GM19238 (cell line): ENCODE measurements around the gene CHFR.
"Not testable (repeated sequence)": the region's sequence is repeated elsewhere in the genome, so short reads cannot be mapped to it uniquely, and the experiment has no call there.

ENCODE experiments used
- DNase-seq: peaks from one replicate; pipeline ENCODE4 v3.0.0; 2011; ENCODE audit warnings: low spot score; ENCODE audit not compliant: insufficient read length

Gene CHFR

DNA sequence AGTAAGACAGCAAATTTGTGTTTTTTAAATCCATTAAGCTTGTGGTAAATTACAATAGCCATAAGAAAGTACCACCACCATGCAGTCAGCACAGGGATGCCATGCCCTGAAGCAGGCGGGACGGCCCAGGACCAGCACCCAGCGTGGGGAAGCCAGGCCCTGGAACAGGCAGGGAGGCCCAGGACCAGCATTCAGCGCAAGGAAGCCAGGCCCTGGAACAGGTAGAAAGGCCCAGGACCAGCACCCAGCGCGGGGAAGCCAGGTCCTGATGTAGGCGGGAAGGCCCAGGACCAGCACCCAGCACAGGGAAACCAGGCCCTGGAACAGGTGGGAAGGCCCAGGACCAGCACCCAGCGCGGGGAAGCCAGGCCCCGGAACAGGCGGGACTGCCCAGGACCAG, 13.2 kb downstream of the CHFR start:
- DNase-seq, result no peak

DNA sequence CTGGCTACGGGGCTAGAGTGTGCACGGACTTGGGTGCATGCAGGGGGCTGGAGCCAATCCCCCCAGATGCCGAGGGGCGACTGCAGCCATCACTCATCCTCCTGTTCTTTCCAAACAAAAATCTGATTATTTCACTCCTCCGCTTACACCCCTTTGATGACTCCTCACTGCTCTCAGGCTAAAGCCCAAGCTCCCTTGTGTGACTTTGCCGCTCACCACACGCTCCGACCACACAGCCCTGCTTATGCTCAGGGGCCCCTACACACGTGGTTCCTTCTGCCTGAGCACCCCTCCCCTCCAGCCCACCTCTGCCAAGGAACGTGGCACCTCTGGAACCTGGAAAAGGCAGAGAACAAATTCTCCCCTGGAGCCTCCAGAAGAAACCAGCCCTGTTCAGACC, 13.7 kb downstream of the CHFR start:
- no peak for DNase-seq

DNA sequence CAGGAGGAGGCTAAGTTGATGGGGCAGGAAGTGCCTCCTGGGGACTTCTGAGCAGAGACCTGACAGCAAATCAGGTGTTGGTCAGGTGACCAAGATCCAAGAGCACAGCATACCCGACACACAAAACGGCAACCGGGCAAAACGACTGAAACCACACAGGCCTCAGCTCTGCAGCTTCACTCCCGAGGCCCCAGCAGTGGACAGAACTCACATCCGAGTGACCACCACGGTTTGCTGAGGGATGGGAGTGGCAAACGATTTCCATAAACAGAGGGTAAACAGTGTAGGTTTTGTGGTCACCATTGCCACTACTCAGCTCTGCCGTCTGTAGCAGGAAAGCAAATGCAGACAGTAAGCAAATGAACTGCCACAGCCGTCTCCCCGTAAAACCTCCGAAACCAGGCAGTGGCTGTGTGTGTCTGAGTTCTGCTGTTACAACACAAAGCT, 14.4 kb downstream of the CHFR start:
- no peak for DNase-seq

DNA sequence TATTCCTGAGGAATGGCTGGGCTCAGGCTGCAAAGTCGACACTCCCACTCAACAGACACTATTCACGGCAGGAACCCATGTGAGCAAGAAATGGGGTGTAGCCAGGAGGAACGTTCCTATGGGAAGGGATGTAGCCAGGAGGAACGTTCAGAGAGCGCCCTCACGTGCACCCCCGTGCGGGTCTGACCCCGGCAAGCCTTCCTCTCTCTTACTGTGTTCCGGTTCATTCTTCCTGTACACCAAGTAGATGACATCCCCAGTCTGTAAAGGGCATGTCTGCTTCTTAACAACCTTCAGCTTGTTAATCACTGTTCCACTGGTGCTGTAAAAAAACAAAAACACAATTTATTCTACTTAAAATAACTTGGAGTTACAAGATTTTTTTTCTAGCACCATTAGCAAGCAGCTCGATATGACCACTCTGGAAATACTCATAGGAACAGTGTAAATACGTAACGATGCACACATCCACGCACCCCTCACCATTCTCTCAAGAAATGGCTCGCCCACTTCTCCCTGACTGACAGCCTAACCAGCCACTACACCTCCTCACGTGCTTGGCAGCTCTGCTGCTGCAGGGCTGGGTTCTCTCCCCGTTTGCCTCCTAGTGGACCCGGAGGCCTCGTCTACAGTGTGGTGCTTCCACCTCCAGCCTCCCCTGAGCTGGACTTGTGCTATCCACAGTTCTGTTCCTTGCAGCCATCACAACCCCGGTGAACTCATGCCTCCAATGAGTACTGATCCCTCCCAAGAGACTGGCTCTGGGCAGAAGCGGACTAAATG, 15.1 kb downstream of the CHFR start:
- no peak for DNase-seq

DNA sequence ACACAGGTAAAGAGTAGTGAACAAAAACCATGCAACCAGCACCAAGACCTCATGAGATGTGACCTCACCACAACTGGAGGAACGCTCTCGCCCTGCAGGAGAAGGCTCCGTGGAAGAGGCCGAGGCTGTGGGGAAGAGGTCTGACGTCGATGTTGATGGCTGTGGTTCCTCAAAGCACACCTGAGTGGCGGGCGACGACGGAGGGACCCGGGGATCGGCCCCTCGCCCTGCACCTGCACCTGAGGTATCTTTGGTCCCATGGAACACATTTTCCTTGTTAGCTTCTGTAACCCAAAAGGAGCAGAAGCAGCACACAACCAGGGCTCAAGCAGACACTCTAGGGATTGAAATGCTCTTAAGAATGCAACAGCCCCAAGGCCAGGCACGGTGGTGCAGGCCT, 17.9 kb downstream of the CHFR start:
- no peak for DNase-seq

DNA sequence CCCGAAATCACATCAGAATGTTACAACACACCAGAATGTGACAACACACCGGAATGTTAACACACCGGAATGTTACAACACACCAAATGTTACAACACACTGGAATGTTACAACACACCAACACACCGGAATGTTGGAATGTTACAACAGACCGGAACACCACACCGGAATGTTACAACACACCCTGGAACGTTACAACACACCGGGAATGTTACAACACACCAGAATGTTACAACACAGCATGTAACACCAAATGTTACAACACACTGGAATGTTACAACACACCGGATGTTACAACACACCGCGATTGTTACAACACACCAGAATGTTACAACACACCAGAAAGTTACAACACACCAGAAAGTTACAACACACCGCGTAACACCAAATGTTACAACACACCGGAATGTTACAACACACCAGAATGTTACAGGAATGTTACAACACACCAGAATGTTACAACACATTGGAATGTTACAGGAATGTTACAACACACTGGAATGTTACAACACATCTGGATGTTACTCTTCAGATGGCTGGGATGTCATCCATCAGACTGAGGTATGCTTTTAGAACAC, 21.1 kb downstream of the CHFR start:
- DNase-seq, result no peak

DNA sequence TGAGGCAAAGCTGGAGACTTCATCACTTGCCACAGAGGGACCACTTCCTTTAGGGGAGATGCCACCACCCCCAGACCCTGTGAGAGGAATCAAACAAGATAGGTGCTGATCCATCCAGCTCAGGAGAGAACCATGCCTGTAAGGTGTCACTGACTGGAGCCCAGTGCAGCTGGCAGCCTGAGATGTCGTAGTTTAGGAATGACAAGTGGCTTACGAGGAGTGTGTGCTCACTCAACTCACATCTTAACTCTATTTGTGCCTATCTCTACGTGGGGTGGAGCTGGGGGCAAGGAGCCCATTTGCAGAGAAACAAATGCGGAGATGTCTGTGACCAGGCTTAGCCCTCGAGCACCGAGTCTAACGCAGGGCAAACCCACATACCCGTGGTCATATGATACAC, 25.8 kb downstream of the CHFR start:
- DNase-seq, result no peak

DNA sequence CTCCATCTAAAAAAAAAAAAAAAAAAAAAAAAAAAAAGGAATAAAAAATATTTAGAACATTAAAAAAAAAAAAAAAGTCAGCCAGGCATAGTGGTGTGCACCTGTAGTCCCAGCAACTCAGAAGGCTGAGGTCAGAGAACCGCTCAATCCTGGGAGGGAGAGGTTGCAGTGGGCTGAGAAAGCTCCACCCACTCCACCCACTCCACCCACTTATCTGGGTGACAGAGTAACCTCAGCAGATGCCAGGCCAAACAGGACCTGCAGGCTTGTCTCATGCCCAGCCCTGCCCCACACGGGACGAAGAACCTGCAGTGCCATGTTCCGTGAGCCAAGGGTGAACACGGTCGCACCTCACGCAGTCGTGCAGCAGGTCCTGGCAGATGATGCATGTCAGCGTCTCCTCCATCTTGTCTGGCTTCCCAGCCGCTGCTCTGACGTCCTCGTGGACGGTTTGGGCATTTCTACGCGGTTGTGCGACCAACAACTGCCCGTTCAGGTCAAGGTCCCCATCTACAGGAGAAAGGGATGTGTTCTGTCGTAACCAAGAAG, 28.6 kb downstream of the CHFR start:
- DNase-seq, result no peak

DNA sequence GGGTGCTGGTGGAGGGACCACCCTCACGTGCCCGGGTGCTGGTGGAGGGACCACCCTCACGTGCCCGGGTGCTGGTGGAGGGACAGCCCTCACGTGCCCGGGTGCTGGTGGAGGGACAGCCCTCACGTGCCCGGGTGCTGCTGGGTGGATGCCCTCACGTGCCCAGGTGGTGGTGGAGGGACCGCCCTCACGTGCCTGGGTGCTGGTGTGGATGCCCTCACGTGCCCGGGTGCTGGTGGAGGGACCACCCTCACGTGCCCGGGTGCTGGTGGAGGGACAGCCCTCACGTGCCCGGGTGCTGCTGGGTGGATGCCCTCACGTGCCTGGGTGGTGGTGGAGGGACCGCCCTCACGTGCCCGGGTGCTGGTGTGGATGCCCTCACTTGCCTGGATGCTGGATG, 30.4 kb downstream of the CHFR start:
- DNase-seq, result not testable (repeated sequence)

DNA sequence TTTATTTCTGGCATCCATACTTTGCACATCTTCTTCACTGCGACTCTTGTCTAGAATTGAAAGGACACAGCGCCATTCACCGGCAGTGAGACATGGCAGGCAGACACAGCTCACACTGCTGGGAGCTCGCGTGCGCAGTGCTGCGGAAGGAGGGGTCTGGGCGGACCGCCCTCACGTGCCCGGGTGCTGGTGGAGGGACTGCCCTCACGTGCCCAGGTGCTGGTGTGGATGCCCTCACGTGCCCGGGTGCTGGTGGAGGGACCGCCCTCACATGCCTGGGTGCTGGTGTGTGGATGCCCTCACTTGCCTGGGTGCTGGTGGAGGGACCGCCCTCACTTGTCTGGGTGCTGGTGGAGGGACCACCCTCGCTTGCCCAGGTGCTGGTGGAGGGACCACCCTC, 30.8 kb downstream of the CHFR start:
- DNase-seq, result no peak

DNA sequence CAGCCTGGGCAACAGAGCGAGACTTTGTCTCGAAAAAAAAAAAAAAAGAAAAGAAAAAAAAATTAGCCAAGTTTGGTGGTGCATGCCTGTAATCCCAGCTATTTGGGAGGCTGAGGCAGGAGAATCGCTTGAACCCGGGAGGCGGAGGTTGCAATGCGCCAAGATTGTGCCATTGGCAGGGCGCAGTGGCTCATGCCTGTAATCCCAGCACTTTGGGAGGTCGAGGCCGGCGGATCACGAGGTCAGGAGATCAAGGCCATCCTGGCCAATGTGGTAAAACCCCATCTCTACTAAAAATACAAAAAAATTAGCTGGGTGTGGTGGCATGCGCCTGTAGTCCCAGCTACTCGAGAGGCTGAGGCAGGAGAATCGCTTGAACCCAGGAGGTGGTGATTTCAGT, 32.2 kb downstream of the CHFR start:
- DNase-seq, result not testable (repeated sequence)

DNA sequence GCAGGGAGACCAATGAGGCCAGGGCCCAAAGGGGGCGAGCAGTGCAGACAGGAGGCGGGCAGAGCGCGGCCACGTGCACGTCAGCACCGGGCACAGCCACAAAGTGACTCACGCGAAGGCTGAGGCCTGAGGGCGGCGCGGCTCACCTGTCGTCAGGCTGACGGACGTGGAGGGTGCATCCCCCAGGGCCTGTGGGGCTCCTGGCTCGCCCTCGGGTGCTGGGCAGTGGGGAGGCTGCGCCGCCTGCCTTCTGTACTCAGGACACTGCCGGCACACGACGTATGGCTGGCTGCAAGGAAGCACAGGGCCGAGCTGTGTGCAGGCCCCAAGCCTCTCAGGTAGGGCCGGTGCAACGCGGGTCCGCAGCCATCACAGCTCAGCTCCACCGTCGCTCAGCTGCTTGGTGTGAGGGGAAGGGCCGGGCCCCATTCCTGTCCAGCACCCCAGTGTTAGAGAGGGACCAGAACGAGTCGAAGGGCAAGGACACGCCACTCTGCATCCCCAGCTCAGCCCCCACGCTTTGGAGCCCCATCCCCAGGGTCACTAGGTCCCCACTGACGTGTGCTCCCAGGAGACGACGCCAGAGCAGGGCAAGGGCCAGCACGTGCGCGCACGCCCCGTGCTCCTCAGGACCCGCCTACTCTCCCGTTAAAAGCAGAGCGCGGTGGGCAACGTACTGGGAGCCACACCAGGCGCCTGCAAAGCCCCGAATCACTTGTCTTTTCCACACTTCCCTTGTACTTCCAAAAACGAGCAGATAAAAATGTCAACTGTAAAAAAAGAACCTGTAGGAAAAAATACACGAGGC, 33.9 kb downstream of the CHFR start:
- no peak for DNase-seq

DNA sequence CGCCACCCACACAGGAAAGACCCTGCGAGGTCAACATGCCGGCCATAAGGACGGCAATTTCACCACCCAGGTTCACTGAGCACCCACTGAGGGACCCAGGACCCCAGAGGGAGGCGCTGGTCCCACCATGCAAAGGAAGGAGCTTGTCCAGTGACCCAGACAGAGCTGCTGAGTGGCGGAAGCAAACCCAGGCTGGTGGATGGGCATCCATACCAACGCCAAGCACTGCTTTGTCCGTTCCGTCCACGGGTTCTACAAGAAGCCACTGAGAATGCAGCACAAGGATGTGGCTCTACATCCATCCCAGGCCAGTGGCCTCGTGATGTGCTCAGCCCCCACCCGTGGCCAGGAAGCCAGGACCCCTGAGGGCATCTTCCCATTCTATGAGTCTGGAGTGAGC, 34.9 kb downstream of the CHFR start:
- DNase-seq, result no peak

DNA sequence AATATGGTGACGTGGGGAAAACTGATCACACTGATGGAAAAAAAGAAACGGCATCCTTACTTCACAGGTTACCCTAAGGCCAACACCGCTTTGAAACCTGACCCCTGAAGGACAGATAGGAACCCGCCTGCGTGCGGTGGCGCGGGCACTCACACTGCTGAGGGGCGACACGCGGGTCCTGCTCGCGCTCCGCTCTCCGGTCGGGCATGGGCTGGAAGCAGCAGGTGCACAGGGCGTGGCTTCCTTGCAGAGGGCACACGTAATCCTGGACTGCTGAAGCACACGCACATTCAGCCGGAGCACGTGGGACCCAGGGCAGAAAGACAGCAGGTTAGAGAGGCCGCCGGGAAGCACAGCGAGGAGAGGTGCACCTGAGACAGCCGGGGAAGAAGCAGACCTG, 35.9 kb downstream of the CHFR start:
- DNase-seq, result no peak

DNA sequence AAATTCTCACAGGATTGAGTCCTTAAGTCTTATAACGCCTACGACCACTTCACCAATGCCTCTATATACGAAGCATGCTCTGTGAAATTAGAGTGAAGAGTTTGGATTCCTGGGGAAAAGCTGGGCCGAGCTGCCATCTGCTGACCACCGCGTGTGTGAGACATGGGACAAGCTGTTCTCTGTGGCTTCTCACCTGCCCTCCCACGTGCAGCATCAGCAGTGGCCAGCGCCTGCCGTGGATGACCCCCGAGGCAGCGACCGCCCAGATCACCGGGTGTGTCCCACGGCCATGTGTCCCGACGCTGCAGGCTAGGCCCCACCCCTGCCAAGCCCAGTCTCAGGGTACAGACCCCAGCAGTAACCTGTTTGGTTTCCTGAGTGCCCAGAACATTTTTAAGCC, 37.1 kb downstream of the CHFR start:
- DNase-seq, result no peak

DNA sequence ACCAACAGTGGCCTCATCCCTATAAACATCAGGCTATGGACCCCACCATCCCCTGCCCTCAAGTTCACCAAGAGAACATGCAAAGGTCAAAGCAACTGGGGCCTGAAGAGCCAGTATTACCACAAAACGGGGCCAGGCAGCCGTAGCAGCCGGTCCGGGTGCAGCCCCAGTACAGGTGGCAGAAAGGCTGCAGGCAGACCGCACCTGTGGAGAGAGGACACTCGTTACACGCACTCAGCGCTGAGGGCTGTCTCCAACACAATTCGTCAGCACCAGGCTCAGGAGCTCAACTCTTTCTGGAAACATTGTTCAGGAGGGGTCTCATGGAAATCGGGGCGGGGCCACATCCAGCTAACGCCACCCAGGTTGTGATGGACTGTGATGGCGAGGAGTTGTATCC, 38.9 kb downstream of the CHFR start:
- DNase-seq, result no peak

DNA sequence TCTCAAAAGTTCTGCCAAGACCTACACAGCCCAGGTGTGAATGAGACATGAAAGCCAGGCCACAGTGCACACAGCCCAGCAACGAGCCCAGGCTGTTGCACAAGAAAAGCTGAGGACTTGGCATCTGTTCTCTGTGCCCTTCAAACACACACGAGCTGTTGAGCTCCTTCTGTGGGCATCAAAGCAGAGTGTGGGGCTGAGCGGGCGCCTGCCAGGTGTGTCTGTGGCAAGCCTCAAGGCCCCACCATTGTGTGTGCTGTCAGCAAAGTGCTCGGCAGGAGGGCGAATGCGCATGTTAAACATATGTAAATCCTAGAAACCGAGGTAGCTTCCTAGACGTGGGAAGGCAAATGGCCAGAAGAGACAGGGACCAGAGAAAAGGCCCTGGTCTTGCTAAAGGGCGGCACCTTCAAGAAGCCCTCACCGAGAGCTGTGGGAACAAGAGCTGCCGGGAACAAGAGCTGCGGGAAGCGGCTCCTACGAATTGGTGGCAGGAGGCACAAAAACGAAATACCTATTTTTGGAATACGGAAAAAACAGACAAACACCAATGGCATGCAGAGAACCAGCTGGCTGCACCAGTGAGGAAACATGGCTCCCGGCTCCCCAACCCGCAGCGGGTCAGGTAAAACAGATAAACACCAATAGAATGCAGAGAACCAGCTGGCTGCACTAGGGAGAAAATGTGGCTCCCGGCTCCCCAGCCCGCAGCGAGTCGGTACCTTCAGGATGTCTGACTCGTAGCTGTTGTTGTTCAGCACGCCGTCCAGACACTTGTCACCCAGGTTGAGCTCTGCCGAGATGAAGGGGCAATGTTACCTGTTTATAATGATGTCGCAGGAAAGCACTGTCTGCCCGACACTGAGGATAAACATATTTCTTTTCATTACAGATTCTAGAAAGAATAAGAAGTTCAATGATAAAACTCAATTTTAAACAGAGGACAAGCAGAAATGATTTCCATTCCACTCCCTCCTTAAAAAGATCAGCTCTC, 39.7 kb downstream of the CHFR start:
- no peak for DNase-seq

DNA sequence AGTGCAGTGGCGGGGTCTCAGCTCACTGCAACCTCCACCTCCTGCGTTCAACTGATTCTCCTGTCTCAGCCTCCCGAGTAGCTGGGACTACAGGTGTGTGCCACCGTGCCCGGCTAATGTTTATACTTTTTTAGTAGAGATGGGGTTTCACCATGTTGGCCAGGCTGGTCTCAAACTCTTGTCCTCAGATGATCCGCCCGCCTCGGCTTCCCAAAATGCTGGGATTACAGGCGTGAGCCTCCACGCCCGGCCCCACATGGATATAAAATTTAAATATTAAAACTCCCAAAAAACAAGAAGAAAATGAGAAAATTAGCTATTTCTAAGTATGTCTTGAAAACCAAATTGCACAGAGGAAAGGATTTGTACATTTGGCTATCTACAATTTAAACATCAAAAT, 42.7 kb downstream of the CHFR start:
- not testable (repeated sequence) for DNase-seq

DNA sequence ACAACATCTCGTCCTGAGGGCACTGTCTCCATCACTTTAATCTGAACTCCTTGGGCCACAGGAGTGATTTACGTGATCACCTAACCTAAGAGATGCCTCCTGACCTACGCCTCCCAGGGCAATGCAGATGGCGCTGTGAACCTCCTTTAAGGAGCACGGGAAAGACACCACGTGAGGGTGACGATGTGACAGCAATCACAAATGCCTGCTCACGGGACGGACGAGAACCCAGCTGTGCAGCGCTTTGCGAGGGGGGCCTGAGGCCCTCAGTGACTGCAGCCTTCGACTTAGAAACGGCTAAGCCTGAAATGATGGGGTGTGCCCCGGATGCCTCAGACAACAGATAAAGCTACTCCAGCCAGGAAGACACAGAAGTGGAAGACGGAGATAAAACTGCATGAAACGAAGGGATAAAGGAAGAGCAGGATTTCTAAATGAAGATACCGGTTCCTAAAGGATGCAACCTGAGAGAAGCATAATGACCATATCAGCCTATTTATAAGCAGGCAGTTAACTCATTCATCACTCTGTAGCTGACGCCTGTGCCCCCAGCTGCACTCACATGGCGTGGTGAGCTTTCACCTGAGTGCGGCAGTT, 44.9 kb downstream of the CHFR start:
- no peak for DNase-seq

DNA sequence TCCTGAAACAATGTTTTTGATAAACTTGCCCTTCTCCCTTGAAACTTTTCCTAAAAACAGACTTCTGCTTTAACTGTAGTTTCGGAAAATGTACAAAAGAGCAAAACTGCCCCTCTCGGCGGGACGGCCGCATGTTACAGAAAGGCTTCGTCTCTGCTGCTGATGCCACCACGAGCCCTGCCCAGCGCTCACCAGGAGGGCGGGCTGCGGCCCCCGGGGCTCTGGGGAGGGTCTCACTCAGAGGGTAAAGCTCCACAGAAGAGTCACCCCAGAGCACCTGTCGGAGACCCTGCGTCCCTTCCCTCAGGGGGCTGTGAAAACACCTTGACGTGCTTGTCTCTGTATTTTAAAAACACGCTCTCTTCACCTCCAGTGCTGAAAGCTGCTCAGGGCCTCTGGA, 46.3 kb downstream of the CHFR start:
- DNase-seq, result no peak

DNA sequence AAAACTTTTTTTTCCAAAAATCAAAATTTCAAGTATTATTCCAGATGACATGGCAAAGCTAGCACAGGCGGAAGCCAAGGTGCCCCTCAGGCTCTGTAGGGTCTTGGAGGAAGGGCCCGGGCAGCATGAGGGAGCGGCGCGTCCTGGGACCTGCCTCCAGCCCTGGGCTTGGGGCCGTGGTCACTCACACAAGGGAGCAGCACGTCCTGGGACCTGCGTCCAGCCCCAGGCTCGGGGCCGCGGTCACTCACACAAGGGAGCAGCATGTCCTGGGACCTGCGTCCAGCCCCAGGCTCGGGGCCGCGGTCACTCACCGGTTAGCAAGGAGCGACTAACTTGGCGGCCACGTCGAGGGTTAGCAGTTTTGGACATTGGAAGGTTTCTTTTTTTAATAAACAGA, 46.9 kb downstream of the CHFR start:
- no peak for DNase-seq
